K562 (cell line): ENCODE measurements around the gene IFI16. TPM values are rescaled to one million over a fixed set of nuclear protein-coding genes. Genes with fewer than 3 reads are reported as not detected.
A peak's percentile ranks its signal among the peaks of the same experiment; 100 is the strongest.

Source experiments
- DPF2 ChIP-seq: fragments of 450-650 bp; IDR thresholded peaks from 2 replicates; pipeline ENCODE4 v1.6.1; 2016
- FOXK2 ChIP-seq, 2 experiments: fragments of 450-650 bp; IDR thresholded peaks in 1 of 2; conservative IDR thresholded peaks in 1 of 2; 2 replicates each; pipeline ENCODE4 v1.6.1; 2016; ENCODE audit warnings: low read depth in 2 of 2, mild to moderate bottlenecking in 1 of 2
- HLTF ChIP-seq: fragments of 450-650 bp; IDR thresholded peaks from 2 replicates; pipeline ENCODE4 v1.6.1; 2016
- KLF16 ChIP-seq: IDR thresholded peaks from 2 replicates; pipeline ENCODE4 v1.6.1; 2016; ENCODE audit warnings: antibody characterized with exemption
- NCOR1 ChIP-seq: fragments of 450-650 bp; IDR thresholded peaks from 2 replicates; pipeline ENCODE4 v1.6.1; 2016; ENCODE audit warnings: mild to moderate bottlenecking, moderate library complexity
- POU5F1 ChIP-seq: fragments of 150-350 bp; IDR thresholded peaks from 2 replicates; pipeline ENCODE4 v1.6.1; 2014; ENCODE audit warnings: borderline replicate concordance, low read length, low read depth, mild to moderate bottlenecking; ENCODE audit not compliant: partially characterized antibody
- PRPF4 ChIP-seq: fragments of 200-400 bp; formaldehyde crosslinking; IDR thresholded peaks from one replicate; pipeline ENCODE4 v1.6.1; 2017; ENCODE audit warnings: low read length, low read depth, mild to moderate bottlenecking; ENCODE audit not compliant: insufficient read depth, poor library complexity, severe bottlenecking
- TEAD1 ChIP-seq, 2 experiments: fragments of 450-650 bp in 1 of 2; sonication (generic) in 1 of 2; formaldehyde crosslinking; IDR thresholded peaks; 2 replicates each; pipeline versions ENCODE4 v1.4.0 to v1.8.0; 2020 to 2022; ENCODE audit warnings: mild to moderate bottlenecking in 2 of 2, missing genetic modification reagents in 1 of 2
- ZEB2 ChIP-seq: fragments of 450-650 bp; IDR thresholded peaks from 2 replicates; pipeline ENCODE4 v1.6.1; 2016
- ZNF395 ChIP-seq: fragments of 200-800 bp; sonication (Bioruptor generic); IDR thresholded peaks from 2 replicates; pipeline ENCODE4 v1.6.1; 2017; ENCODE audit warnings: missing genetic modification characterization, missing compliant biosample characterization
- ZNF668 ChIP-seq: fragments of 250-450 bp; sonication (Bioruptor Pico); IDR thresholded peaks from 2 replicates; pipeline ENCODE4 v1.8.0; 2022; ENCODE audit warnings: mild to moderate bottlenecking, inconsistent platforms
- polyA plus RNA-seq, 8 experiments: library from polyadenylated mRNA; depleted of rRNA in 4 of 8; stranded (reverse) in 5 of 8; unstranded in 3 of 8; fragments of >200 nt; fragmentation: Nextera tagmentation in 2 of 8; fragmentation: Illumina TruSeq in 1 of 8; extraction: Ambion mirVana in 2 of 8; extraction: Trizol in 1 of 8; gene quantifications; 2 replicates each; pipeline versions ENCODE4 v1.2.1 to v1.2.3, GENCODE V29; 2011 to 2014; ENCODE audit warnings: inconsistent platforms in 1 of 8, missing spikeins in 1 of 8
- total RNA-seq, 7 experiments: library from RNA; depleted of rRNA in 6 of 7; stranded (reverse); fragments of >200 nt in 6 of 7; fragmentation: Illumina TruSeq in 2 of 7; extraction: Trizol in 2 of 7; gene quantifications; 2 replicates each; pipeline versions ENCODE4 v1.2.1 to v1.2.3, GENCODE V29; 2011 to 2021; ENCODE audit warnings: low replicate concordance in 1 of 7
- TF ChIP-seq, protein P1 (sequence below): IDR thresholded peaks from 2 replicates; pipeline ENCODE4 v1.6.1; 2014; ENCODE audit warnings: antibody characterized with exemption

The IFI16 gene
- total and polyA plus RNA-seq, 9 of the 15 experiments (the other 6 are each of a cell fraction or from before 2014, with no cell fraction given) = 0.70 to 2.8 (median 1.6) TPM

DNA sequence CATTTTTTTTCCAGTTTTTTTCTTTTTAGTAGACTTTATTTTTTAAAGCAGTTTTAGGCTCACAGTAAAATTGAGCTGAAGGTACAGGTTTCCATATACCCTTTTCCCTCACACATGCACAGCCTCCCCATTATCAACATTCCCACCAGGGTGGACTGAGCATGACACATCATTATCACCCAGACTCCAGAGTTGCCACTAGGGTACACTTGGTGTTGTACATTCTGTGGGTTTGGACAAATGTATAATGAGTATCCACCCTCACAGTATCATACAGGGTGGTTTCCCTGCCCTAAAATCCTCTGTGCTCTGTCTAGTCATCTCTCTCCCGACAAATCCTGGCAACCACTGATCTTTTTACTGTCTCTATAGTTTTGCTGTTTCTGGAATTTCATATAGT, 69.8 kb downstream of the IFI16 start (continued):
- TF ChIP-seq, protein P1, sequence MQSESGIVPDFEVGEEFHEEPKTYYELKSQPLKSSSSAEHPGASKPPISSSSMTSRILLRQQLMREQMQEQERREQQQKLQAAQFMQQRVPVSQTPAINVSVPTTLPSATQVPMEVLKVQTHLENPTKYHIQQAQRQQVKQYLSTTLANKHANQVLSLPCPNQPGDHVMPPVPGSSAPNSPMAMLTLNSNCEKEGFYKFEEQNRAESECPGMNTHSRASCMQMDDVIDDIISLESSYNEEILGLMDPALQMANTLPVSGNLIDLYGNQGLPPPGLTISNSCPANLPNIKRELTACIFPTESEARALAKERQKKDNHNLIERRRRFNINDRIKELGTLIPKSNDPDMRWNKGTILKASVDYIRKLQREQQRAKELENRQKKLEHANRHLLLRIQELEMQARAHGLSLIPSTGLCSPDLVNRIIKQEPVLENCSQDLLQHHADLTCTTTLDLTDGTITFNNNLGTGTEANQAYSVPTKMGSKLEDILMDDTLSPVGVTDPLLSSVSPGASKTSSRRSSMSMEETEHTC = no peak
- TF ChIP-seq ZNF668 (no peak), KLF16 (no peak), ZEB2 (no peak), HLTF (no peak), NCOR1 (peak; percentile 19; the same call in 1 of the 2 replicates), ZNF395 (CRISPR knock-in tag) (no peak), FOXK2 (conservative IDR thresholded peaks at IDR 0.05 in 1 of 2, IDR thresholded peaks at IDR 0.05 in 1 of 2; ENCODE audit: low read depth in 2 of 2) (no peak), DPF2 (0 out of 2 replicates have a peak, but pooled peaks have one; percentile 22), POU5F1 (no peak), PRPF4 (no peak), TEAD1 (CRISPR knock-in tag; IDR thresholded peaks at IDR 0.05) (no peak)
